Upper lobe of left lung (tissue), 4 donors: ENCODE results near the gene SDSL.

Experiments used
- CTCF ChIP-seq, 6 experiments: fragments of 450-650 bp in 4 of 6; fragments of 200-600 bp in 2 of 6; sonication (generic) in 2 of 6; IDR thresholded peaks; one replicate each; pipeline ENCODE4 v1.5.1; 2016 to 2019; ENCODE audit warnings: antibody characterized with exemption in 6 of 6
- POLR2AphosphoS5 ChIP-seq, 2 donors: sonication (generic); formaldehyde crosslinking; IDR thresholded peaks; one replicate each; pipeline ENCODE4 v1.5.1; 2017; ENCODE audit warnings: antibody characterized with exemption in 2 of 2

GRCh38 chr12:113456761-113457160 is 34.6 kb downstream of the SDSL start:
- TF ChIP-seq CTCF (IDR thresholded peaks at IDR 0.05) (no peak), POLR2AphosphoS5 (IDR thresholded peaks at IDR 0.05) (no peak)
